Measurements from ENCODE around the gene GPANK1. TPM values are rescaled to one million over a fixed set of nuclear protein-coding genes. Genes with fewer than 3 reads are reported as not detected.

GPANK1 gene
- total RNA-seq, 1 experiment from 2014 or later, result 26.8 TPM

GRCh38 chr6:31622684-31623091, 42.1 kb downstream of the GPANK1 start:
- no peak for DNase-seq
- Histone ChIP-seq H3K56ac (ENCODE audit: insufficient read length, low read depth, low read length) (no peak overlapping the region), H3K4me2 (ENCODE audit: insufficient read depth, insufficient read length, low read length) (peak overlapping the region; percentile 92), H2BK20ac (ENCODE audit: low read depth, low read length, poor library complexity, severe bottlenecking) (no peak overlapping the region), H2BK12ac (ENCODE audit: insufficient read length, low read depth, low read length) (no peak overlapping the region), H3K18ac (ENCODE audit: insufficient read length, low read depth, low read length) (no peak overlapping the region), H2BK120ac (ENCODE audit: low read depth, low read length, poor library complexity, severe bottlenecking) (no peak overlapping the region), H3K9me3 (ENCODE audit: control insufficient read depth, low read depth, low read length) (no peaks in the 10 kb centered on the region), H2BK5ac (ENCODE audit: insufficient read length, low read length) (no peak overlapping the region), H3K27me3 (ENCODE audit: insufficient read depth, low read length) (no peaks in the 10 kb centered on the region), H2AFZ (ENCODE audit: low read length) (no peak overlapping the region), H3K9ac (ENCODE audit: extremely low read depth, insufficient read length, low read length) (no peak overlapping the region), H4K20me1 (ENCODE audit: control insufficient read depth, insufficient read depth, insufficient read length) (no peaks in the 10 kb centered on the region), H4K8ac (replicated peaks; ENCODE audit: insufficient read length, low read depth, low read length) (no peak overlapping the region), H4K5ac (ENCODE audit: insufficient read length, low read depth, low read length) (no peak overlapping the region), H3K79me2 (ENCODE audit: insufficient read depth, low read length) (peaks cover 20% of the 10 kb centered on the region), H4K91ac (ENCODE audit: insufficient read length, low read depth, low read length) (no peak overlapping the region), H3K4ac (ENCODE audit: low read depth, low read length) (no peak overlapping the region), H3K4me1 (ENCODE audit: insufficient read depth, low read length) (peaks cover 3% of the 10 kb centered on the region; the same call in 1 of the 2 replicates), H3K23ac (ENCODE audit: insufficient read length, low read depth, low read length) (no peak overlapping the region), H3K23me2 (ENCODE audit: insufficient read length, low read depth, low read length, poor library complexity, severe bottlenecking) (peaks cover 8% of the 10 kb centered on the region), H3K27ac (ENCODE audit: insufficient read length, low read depth, low read length) (no peak overlapping the region), H3K79me1 (ENCODE audit: insufficient read depth, low read depth, low read length, poor library complexity, severe bottlenecking) (peaks cover 5% of the 10 kb centered on the region), H2AK5ac (ENCODE audit: insufficient read length, low read length) (no peak overlapping the region), H2BK15ac (ENCODE audit: low read depth, low read length) (no peak overlapping the region), H3K14ac (ENCODE audit: insufficient read depth, low read length) (no peak overlapping the region), H3T11ph (ENCODE audit: low read length) (no peak overlapping the region)
- no peaks in the 10 kb centered on the region; a peak in 1 of 5 replicates for H3K9me3 Mint-ChIP-seq
- WGBS (ENCODE audit: extremely low coverage, insufficient read length, low lambda C conversion rate), result no CpG with 5 or more reads among the region's 10 CpGs
- peak overlapping the region; percentile 93 to 98 for H3K4me3 Mint-ChIP-seq
- no peak for TF ChIP-seq CTCF (conservative IDR thresholded peaks at IDR 0.05)
- H3K27ac Mint-ChIP-seq, result peak overlapping the region; percentile 32 to 99 (median 98); a peak in 6 of 7 replicates
- no peaks in the 10 kb centered on the region; the same call in 1 of the 2 replicates for H3K27me3 Mint-ChIP-seq (ENCODE audit: low read depth)
- peaks cover 14 to 16% of the 10 kb centered on the region in 2 experiments for H3K4me1 Mint-ChIP-seq
- peaks cover 60 to 66% (median 66%) of the 10 kb centered on the region in 3 experiments for H3K36me3 Mint-ChIP-seq (ENCODE audit: insufficient read depth in 1 of 3, low read depth in 3 of 3)
